GM04504 (cell line): ENCODE results near the gene XYLB.
"Not testable (repeated sequence)": the region's sequence is repeated elsewhere in the genome, so short reads cannot be mapped to it uniquely, and the experiment has no call there.

Experiments
- DNase-seq: peaks from one replicate; pipeline ENCODE4 v3.0.0-alpha.2; 2012; ENCODE audit warnings: low read depth

XYLB gene

GRCh38 chr3:38346587-38347410 lies at the start of gene XYLB:
XYLB (plus strand) TSS chr3:38346785; CDS start chr3:38346869, 84 bp downstream.
- DNase-seq = peak; percentile 62

GRCh38 chr3:38297053-38297452 lies 49.5 kb upstream of the XYLB start:
- not testable (repeated sequence) for DNase-seq

- DNase-seq = no peak
These were observed 49.0 kb upstream of the XYLB start for GRCh38 chr3:38297537-38297936.

DNA sequence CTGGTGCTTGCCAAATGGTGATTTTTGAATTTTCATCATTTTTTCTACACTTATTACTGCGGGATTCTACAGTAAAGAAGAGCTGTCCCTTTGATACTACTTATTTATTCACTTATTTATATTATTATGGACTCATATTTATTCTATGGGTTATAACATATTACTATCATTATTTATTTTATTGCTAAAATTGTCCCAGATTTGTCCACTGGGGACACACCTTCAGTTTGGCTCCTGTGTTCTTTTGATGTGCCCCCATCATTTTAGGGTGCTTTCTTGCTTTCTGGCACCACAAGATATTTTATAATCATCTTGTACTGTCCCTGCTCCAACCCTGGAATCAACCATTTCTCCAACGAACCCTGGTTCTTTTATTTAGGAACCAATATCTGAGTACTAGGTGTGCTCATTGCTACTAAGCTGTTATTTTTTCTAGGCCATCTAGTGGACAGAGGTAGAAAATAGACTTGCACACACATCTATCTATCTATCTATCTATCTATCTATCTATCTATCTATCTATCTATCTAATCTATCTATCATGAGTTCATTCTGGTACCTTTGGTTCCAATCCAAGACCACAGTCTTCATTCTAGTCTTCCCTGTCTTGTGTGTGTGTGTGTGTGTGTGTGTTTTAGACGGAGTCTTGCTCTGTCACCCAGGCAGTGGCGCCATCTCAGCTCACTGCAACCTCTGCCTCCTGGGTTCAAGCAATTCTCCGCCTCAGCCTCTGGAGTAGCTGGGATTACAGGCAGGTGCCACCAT lies 48.5 kb upstream of the XYLB start:
- DNase-seq = peak; percentile 6

GRCh38 chr3:38306941-38307340 lies 39.6 kb upstream of the XYLB start:
- no peak for DNase-seq

GRCh38 chr3:38307599-38307998 lies 39.0 kb upstream of the XYLB start:
- no peak for DNase-seq

GRCh38 chr3:38308456-38308855 lies 38.1 kb upstream of the XYLB start:
- no peak for DNase-seq

DNA sequence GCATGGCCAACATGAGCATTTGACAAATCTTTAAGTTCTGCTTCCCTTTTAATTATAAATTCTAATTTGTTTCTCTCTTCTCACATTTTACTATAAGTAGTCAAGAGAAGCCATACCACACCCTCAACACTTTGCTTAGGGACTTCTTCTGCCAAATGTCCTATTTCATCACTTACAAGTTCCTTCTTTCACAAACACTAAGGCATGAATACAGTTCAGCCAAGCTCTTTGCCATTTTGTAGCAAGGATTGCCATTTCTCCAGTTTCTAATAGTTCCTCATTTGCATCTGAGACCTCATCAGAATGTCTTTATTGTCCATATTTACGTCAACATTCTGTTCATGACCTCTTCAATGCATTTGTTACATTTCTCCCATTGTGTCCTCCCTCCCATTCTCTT lies 35.1 kb upstream of the XYLB start:
- DNase-seq = no peak

DNA sequence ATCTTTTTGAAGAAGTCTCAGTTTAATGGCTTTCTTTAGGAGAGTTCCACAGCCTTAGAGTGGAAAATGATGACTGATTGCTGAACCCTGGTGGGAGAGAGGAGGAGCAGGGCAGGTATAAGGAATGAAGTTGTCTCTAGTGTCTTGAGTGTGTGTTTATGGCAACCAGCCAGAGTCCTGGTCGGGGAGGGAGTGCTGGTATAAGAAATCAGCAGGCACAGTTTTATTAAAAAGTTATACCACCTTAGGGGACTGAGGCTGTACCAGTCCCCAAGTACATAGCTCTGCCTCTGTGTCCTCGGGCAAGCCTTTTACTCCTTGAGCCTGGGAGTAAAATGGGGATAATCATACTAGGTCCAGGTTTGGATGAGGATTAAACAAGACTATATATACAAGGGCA lies 34.6 kb upstream of the XYLB start:
- no peak for DNase-seq

DNA sequence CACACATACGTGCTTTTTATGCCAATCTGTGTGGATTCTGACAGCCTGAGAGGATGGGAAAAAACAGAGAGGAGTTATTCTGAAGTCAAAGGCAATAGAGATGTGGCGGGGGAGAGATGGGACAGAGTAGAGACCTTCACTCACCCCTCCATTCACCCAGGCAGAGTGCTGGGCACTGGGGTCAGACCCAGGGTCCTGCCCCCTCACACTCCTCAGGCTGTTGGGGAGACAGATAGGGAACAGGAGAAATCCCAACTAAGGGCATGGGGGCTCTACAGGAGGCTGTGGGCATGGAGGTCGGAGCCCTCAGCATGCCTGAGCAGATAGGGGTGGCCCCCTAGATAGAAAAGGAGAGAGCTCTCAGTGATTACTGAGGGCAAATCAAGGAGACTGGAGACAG lies 34.2 kb upstream of the XYLB start:
- DNase-seq = no peak

DNA sequence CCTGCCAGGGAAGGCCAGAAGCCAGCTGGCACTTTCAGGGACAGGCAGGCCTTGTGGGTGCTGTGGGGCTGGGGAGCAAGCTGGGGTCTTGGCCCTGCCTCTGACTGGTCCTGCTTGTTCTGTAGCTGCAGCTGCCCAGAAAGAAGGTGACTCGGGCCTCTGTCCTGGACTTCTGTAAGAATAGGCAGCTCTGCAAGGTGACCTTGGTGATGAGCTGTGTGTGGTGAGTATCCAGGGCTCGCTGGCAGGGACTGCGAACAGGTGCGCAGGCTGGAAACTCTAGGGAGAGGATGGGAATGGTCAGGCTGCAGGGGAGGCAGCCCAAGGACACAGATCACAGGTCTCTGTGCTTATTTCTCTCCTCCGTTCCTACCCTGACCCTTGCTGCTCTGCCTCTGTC lies 33.3 kb upstream of the XYLB start:
- DNase-seq = no peak

DNA sequence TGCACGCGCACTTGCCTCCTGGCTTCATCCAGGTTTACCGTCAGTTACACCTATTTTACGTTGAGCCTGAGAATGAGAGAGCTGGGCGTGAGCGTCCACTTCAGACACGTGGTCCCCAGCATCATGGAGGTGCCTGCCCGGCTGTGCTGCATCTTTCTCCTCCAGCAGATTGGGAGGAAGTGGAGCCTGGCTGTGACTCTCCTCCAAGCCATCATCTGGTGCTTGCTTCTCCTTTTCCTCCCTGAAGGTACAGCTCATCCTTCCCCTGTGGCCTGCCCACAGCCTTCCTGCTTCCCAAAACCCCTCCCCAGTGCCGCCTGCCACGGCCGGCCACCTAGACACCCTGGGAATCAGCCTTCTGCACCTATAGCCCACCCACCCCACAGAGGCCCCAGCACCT lies 32.9 kb upstream of the XYLB start:
- no peak for DNase-seq

DNA sequence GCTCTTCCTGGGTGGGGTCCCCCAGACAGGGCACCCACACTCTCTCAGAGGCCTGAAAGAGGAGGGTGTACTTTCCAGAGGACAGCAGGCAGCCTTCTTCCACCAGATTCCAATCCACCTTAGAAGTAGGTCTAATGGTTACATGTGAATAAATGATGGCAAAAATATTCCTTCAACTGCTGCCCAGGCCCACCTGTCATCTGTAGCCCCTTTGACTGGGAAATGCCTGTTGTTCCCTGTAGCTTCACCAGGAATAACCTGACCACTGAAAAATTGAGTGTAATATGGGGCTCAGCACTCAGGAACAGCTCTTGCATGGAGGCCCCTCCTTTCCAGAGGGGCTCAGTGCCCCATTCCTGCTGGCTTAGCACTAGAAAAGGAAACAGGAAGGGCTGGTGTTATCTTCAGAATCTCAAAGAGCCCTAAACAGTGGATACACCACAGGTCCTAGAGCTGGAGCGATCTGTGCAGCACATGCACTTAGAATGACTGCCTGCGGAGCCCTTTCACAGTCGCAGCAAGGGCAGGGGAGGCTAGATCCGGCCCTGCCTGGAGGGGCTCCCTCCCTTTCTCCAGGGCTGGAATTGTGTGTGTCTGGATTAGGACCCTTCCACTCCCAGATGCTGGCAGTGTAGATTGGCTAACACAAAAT lies 32.3 kb upstream of the XYLB start:
- no peak for DNase-seq

DNA sequence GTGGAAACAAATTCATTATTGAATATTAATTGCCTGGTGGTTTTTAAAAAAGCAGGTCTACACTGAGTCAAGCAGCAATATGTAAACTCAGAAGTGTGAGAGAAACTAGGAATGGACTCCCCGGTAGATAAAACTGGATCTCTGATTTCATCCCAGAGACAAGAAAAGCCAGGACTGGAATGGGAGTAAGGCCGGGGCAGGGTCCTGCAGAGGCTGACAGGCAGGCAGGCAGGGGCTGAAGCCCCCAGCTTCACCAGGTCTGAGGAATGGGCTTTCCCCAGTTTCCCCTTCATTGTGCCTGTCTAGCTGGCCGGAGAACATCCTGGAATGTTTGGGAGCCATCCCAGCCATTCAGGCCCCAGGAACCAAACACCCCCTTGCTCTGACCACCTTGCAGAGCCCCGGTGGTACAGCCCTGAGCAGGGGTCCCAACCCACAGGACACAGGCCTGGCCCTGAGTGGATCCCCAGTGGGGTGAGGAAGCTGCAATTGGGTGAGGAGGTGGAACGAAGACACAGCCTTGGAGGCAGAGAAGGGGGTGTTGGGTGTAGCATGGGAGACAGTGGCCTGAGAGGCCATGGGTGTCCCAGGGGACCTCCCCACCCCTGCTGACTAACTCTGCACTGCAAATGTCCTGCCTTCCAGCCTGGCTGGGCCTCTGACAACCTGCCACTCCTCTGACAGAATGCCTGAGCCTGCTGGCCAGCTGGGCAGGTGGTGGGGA lies 31.7 kb upstream of the XYLB start:
- no peak for DNase-seq

GRCh38 chr3:38315488-38316230 lies 30.9 kb upstream of the XYLB start:
- DNase-seq = no peak

DNA sequence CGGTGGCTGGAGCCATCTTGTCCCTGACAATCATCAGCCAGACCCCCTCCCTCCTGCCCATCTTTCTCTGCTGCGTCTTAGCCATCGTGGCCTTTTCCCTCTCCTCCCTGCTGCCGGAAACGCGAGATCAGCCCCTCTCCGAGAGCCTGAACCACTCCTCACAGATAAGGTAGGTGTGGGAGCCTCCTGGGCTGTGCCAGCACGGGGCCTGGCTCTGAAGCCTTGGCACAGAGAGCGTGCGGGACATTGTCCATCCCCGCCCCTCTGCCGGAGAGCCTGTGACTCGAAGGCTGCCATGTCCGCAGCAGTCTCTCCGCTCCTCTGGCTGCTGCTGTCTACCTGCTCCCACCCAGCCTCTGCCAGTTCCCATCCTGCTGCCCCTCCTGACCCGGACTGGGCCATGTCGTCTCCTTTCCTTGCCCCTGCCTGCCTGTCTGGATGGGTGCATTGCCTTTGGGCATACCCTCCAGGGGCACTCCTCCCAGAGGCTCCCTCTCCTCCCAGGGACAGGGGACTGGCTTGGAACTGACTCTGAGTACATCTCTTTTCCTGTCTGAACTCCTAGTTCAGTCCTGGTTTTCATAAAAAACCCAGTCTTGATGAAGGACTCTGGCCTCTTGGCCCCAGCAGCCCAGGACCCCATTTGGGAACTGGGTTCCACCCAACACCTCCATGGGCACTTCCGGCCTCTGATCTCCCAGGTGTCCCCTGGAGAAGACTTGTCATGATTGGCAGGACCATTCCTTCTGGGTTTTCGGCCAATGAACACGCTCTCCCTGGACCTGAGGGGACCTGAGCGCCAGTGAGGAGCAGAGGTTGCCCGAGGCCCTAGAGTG lies 30.0 kb upstream of the XYLB start:
- DNase-seq = no peak

GRCh38 chr3:38317192-38317759 lies 29.3 kb upstream of the XYLB start:
- DNase-seq = no peak

GRCh38 chr3:38318766-38319671 lies 27.6 kb upstream of the XYLB start:
- no peak for DNase-seq

- DNase-seq = not testable (repeated sequence)
These were observed 25.9 kb upstream of the XYLB start for GRCh38 chr3:38320638-38321037.
